ENCODE data around the gene HYPK. TPM values are rescaled to one million over a fixed set of nuclear protein-coding genes. Genes with fewer than 3 reads are reported as not detected.

The HYPK gene
- 3.6 and 5.0 TPM in 2 replicates for total RNA-seq

DNA sequence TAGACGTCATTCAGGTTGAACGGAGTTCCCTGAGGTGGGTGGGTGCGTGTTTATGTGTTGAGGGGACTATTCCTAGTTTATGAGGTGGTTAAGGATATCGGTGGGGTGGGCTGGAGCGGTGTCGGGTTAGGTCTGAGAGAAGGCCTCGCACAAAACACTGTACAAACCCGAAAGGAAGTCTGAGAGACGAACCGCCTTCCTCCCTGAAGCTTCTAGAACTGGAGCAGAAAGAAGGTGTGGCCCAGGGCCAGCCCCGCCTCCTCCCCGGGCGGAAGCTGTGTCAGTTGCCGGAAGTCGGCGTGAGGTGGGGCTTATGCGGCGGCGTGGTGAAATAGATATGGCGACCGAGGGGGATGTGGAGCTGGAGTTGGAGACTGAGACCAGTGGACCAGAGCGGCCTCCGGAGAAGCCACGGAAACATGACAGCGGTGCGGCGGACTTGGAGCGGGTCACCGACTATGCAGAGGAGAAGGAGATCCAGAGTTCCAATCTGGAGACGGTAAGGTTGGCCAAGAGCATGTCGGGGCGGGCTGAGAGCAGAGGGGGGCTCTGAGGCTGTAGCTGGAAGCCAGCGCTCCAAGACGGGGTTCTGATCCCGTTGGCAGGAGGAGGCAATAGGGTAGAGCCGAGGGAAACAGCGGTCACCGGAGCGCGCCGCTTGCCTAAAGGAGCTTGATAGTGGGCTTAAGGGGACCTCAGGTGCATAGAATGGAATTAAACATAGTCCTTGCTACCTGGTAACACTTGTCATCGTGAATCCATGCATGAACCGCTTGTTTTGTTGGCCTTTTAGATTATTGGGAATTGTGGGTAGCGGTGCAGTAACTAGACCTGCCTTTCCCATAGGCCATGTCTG lies at the start of gene HYPK:
Gene HYPK, plus strand, starts transcription at position 314 of the 856 bp plus-strand sequence. Its CDS starts 24 bp downstream, at position 338.

GRCh38 chr15:43776718-43777266 lies 23.6 kb upstream of the HYPK start, which contains the start of gene ELL3:
TSS of gene ELL3 (minus strand) at chr15:43776966. CDS start at chr15:43776901, 65 bp downstream.

GRCh38 chr15:43791993-43792760 lies 8.2 kb upstream of the HYPK start, which contains the start of gene SERF2:
TSS of gene SERF2 (plus strand) at chr15:43792320. CDS start at chr15:43792377, 57 bp downstream.

GRCh38 chr15:43799945-43800285 lies 484 bp upstream of the HYPK start, which contains the start of gene SERINC4:
TSS of gene SERINC4 (minus strand) at chr15:43800220. CDS start at chr15:43799986, 234 bp downstream.

GRCh38 chr15:43824302-43825246 lies 24.2 kb downstream of the HYPK start, which contains the start of gene MFAP1:
TSS of gene MFAP1 (minus strand) at chr15:43824690. CDS start at chr15:43824569, 121 bp downstream.

DNA sequence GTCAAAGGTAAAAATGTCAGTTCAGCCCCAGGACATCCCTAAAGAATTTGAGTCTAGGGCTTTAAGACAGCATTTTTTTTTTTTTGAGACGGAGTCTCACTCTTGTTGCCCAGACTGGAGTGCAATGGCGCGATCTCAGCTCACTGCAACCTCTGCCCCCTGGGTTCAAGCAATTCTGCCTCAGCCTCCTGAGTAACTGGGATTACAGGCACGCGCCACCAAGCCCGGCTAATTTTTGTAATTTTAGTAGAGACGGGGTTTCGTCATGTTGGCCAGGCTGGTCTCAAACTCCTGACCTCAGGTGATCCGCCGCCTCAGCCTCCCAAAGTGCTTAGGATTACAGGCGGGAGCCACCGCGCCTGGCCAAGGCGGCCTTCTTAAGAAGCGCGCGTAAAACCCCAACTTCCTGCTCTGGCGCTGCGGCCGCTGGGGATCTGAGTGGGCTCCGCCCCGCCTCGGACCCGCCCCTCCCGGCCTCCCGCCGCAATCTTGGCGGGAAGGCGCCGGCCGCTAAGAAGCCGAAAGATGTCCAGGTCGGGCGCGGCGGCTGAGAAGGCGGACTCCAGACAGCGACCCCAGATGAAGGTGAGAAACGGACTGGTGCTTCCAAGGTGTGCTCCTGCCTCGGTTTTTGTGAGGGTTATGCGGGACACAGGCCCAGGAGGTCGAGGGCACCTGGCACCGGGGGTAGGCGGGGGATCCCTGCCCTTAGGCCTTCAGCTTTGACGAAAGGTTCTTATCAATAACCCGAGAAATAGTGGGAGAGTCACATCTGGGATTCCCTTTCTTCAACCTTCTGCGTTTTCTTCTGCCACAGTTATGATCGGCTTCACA lies 26.3 kb downstream of the HYPK start, which contains the start of gene WDR76:
Gene WDR76, plus strand, starts transcription at position 495 of the 834 bp plus-strand sequence. Its CDS starts 31 bp downstream, at position 526.

Small RNA genes within 50 kb of the gene (small RNA-seq; reads per million reads assigned to genes)
- gene MIR1282, result not detected

Other genes with a start within 250 kb of the HYPK start
- 39.2 and 64.1 TPM in 2 replicates for gene PPIP5K1, start 210.4 kb upstream of the HYPK start, total RNA-seq
- gene CKMT1B, start 206.6 kb upstream of the HYPK start, total RNA-seq, result not detected in 2 replicates
- gene STRC, start 181.8 kb upstream of the HYPK start, total RNA-seq, result not detected in 2 replicates
- 0.48 and 1.6 TPM in 2 replicates for gene CATSPER2, start 151.8 kb upstream of the HYPK start, total RNA-seq
- gene CKMT1A, start 106.7 kb upstream of the HYPK start, total RNA-seq, result not detected in 2 replicates
- 192 and 220 TPM in 2 replicates for gene PDIA3, start 54.2 kb upstream of the HYPK start, total RNA-seq
- gene ELL3, start 23.6 kb upstream of the HYPK start, total RNA-seq, result 1.5 and 3.6 TPM in 2 replicates
- gene SERF2, start 8.3 kb upstream of the HYPK start, total RNA-seq, result 444 and 550 TPM in 2 replicates
- under 0.01 TPM in 1 of 2 replicates, not detected in the other for gene SERINC4, start 379 bp upstream of the HYPK start, total RNA-seq
- gene MFAP1, start 24.1 kb downstream of the HYPK start, total RNA-seq, result 18.0 and 21.0 TPM in 2 replicates
- 10.1 and 28.7 TPM in 2 replicates for gene WDR76, start 26.4 kb downstream of the HYPK start, total RNA-seq

All from vein endothelial cell (primary cell).